Sigmoid colon (tissue), 4 donors: Measurements from ENCODE around the gene ARIH1.

ENCODE experiments used
- CTCF ChIP-seq, 4 experiments: fragments of 450-650 bp in 3 of 4; fragments of 200-600 bp in 1 of 4; IDR thresholded peaks; one replicate each; pipeline ENCODE4 v1.5.1; 2016 to 2019; ENCODE audit warnings: antibody characterized with exemption in 4 of 4, mild to moderate bottlenecking in 3 of 4, moderate library complexity in 2 of 4
- EP300 ChIP-seq, 4 donors: sonication (generic); formaldehyde crosslinking; IDR thresholded peaks; one replicate each; pipeline ENCODE4 v1.6.1; 2017; ENCODE audit warnings: antibody characterized with exemption in 4 of 4
- POLR2A ChIP-seq, 2 donors: fragments of 450-650 bp; IDR thresholded peaks; one replicate each; pipeline ENCODE4 v1.6.1; 2016; ENCODE audit warnings: antibody characterized with exemption in 2 of 2, mild to moderate bottlenecking in 2 of 2, moderate library complexity in 2 of 2
- POLR2AphosphoS5 ChIP-seq, 4 donors: sonication (generic); formaldehyde crosslinking; IDR thresholded peaks; one replicate each; pipeline ENCODE4 v1.6.1; 2017; ENCODE audit warnings: antibody characterized with exemption in 4 of 4

DNA sequence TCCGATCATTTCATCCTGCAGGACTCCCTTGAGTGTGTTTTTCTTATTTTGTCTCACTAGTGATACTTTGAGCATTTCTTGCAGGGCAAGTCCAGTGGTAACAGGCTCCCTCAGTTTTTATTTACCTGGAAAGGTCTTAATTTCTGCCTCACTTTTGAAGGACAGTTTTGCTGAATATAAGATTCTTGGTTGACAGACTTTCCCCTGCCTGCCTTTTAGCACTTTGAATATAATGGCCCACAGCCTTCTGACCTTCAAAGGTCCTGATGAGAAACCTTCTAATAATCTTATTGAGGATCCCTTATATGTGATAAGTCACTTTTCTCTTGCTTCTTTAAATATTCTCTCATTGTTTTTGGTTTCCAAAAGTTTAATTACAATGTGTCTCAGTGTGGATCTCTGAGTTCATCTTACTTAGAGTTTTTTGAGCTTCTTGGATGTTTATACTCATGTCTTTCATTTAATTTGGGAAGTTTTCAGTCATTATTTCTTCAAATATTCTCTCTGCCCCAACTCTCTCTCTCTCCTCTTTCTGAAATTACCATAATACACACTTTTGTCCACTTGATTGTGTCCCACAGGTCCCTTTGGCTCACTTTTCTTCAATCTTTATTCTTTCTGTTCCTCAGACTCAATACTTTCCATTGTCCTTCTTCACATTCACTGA, 36.3 kb upstream of the ARIH1 start:
- TF ChIP-seq CTCF (IDR thresholded peaks at IDR 0.05) = no peak
- TF ChIP-seq EP300 (IDR thresholded peaks at IDR 0.05) = no peak
- no peak for TF ChIP-seq POLR2A (IDR thresholded peaks at IDR 0.05)
- no peak for TF ChIP-seq POLR2AphosphoS5 (IDR thresholded peaks at IDR 0.05)
